NB4 (cell line): ENCODE results near the gene KRTAP10-1.

Experiments used
- DNase-seq: peaks from one replicate; pipeline ENCODE4 v3.0.0; 2010; ENCODE audit warnings: low read depth
- H3K4me3 ChIP-seq: one replicate; pipeline ENCODE4 v1.5.1; 2011; ENCODE audit warnings: mild to moderate bottlenecking, low read depth, low read length, moderate library complexity
- CTCF ChIP-seq: IDR thresholded peaks from one replicate; pipeline ENCODE4 v1.5.1; 2012; ENCODE audit warnings: low read depth, low read length
- MAX ChIP-seq: IDR thresholded peaks from 2 replicates; pipeline ENCODE4 v1.6.1; 2011; ENCODE audit warnings: low read depth, low read length
- MYC ChIP-seq: IDR thresholded peaks from 2 replicates; pipeline ENCODE4 v1.6.1; 2011; ENCODE audit warnings: low read depth, low read length
- POLR2A ChIP-seq: IDR thresholded peaks from 2 replicates; pipeline ENCODE4 v1.6.1; 2011; ENCODE audit warnings: mild to moderate bottlenecking; ENCODE audit not compliant: insufficient read length; ENCODE audit errors: extremely low read depth

The KRTAP10-1 gene

DNA sequence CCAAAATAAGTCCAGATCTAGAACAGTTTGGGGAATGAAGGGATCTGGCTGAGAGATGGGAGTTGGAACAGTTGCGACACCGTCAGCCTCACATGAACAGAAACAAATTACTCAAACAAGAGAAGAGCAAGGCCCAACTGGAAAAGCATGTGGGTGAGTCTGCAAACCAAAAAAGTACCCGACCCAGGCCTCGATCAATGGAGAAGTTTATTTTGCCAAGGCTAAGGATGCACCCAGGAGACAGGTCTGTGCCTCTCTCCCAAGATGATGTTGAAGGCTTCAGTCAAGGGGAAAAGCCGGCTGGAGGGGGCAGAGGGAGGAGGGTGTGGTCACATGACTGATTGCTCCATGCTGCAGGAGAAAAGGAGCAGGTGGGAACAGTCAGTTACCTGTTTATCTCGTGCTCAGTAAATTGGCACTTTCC is 42.3 kb downstream of the KRTAP10-1 start:
- no peak for TF ChIP-seq POLR2A
- peak; percentile 72 for TF ChIP-seq MAX
- DNase-seq: peak; percentile 25
- no peak overlapping the region for H3K4me3 ChIP-seq

DNA sequence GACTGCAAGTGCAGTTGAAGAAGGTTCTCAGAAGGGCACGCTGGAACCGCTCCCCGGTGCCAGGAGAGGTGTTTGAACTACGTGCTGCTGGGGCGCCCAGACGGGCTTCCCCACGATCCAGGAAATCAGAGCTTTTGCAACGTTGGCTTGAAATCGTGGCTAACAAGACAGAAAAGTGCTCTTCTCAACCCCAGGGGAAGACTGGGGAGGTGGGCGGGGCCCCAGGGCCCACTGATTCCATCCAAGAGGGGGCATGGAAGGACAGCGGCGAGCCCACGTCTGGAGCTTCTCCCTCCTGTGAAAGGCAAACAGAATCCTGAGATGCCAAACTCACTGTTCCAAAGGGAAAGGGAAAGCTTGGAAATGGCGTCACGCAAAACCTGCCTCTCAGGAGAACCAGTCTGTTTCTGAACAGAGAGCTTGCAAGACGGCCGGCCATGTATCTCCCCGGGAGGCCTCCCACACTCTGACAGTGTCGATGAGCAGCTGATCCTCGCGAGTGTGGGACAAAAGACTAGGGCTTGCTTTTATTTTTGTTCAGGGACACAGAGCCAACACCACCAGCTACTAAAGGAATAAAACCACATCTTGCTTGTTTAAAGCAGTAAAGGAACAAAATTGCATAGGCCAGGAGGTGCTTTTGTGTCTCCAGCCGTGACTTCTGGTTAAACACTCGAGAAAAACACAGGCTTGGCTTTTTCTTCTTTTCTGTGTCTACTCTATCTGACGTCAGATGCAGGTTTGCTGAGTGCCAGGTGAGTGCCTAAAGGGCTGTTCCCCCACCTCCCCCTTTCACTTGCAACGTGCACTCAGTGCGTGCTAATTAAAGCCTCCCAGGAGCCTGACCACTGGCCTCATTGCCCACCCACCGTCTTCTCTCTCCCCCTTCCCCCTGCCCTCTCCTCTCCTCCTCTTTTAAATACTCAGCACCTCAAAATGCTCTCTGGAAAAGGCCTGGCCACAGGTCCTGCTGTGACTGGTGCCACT is 43.1 kb downstream of the KRTAP10-1 start:
- H3K4me3 ChIP-seq: no peak overlapping the region
- no peak for TF ChIP-seq MAX
- TF ChIP-seq MYC: no peak
- TF ChIP-seq CTCF: no peak
- TF ChIP-seq POLR2A: no peak
- no peak for DNase-seq

DNA sequence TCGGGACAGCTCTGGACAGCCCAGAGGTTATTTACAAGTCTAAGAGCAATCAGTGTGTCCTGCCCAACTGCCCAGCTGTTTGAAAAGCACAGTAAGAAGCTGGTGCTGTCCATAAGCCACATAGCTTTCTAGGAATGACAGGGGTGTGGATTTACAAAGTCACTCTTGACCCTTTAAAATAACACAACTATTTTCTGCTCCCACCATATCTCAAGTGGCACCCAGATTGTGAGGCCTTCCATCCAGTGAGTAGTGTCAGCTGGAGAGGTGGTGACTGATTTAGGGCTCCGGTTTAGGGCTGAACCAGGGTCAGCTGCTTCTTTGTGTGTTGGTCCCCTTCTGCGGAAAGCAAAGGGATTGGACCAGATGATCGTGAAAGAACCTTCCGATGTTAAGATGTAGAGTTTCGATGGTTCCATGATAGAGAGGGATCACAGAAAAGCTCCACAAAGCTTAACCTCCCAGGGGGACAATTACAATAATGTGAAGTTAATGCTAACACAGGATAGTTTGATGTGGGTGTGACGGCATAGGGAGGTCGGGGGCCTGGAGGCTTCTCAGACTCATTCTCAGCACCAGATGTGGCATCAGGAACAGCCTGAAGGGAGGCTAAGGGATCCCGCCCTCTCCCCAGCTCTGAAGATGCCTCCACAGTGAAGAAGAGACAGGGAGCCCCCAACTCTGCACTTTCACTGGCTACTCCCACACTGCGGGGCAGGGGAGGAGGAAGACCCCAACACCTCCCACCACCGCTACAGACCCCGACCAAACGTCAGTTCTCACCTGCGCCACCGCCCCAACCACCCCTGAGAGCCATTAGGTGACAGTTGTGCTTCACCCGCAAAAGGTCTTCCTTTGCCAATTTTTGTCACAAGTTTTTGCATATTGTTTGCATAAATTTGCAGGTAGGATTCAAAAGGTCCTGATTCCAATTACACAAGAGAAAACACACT is 44.1 kb downstream of the KRTAP10-1 start:
- H3K4me3 ChIP-seq: no peak overlapping the region
- TF ChIP-seq CTCF (no peak), POLR2A (no peak), MYC (no peak), MAX (no peak)
- DNase-seq: no peak

DNA sequence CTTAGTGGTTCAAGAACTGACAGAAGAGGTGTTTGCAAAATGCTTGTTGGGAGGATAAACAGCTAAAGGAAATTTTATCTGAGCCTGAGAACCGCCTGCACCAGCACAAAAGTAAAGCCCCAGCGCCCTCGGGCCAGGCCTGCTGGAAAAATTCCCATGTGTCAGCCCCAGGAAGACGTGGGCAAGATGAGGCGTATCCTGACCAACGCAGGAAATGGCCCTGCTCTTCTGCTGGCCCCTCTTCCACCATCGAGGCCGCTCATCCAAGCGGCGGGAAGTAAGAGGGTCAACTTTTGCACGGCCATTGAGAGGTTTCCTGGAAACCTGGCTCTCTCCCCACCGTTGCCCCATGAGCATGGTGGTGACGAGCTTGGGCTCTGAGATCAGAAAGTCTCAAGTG is 45.0 kb downstream of the KRTAP10-1 start:
- DNase-seq: no peak
- TF ChIP-seq MYC (no peak), POLR2A (no peak), CTCF (no peak), MAX (no peak)
- no peak overlapping the region for H3K4me3 ChIP-seq

DNA sequence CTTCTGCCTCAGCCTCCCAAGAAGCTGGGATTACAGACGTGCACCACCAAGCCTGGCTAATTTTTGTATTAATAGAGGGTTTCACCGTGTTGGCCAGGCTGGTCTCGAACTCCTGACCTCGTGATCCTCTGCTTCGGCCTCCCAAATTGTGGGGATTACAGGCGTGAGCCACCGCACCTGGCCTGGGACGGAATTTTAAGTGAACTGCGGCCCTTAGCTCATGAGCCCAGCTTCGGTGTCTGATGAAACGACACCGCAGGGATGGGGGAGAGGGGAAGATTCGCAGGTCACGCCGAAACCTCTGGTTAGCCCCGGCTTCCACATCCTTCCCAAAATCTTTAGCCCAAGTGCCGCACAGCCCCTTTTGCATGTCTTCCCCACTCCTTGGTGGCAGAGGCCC is 45.6 kb downstream of the KRTAP10-1 start:
- TF ChIP-seq MYC (no peak), CTCF (no peak)
- DNase-seq: no peak
- no peak overlapping the region for H3K4me3 ChIP-seq
